ENCODE results near the gene AJM1.
A peak's percentile ranks its signal among the peaks of the same experiment; 100 is the strongest.
"Not testable (repeated sequence)": the region's sequence is repeated elsewhere in the genome, so short reads cannot be mapped to it uniquely, and the experiment has no call there.

The AJM1 gene

DNA sequence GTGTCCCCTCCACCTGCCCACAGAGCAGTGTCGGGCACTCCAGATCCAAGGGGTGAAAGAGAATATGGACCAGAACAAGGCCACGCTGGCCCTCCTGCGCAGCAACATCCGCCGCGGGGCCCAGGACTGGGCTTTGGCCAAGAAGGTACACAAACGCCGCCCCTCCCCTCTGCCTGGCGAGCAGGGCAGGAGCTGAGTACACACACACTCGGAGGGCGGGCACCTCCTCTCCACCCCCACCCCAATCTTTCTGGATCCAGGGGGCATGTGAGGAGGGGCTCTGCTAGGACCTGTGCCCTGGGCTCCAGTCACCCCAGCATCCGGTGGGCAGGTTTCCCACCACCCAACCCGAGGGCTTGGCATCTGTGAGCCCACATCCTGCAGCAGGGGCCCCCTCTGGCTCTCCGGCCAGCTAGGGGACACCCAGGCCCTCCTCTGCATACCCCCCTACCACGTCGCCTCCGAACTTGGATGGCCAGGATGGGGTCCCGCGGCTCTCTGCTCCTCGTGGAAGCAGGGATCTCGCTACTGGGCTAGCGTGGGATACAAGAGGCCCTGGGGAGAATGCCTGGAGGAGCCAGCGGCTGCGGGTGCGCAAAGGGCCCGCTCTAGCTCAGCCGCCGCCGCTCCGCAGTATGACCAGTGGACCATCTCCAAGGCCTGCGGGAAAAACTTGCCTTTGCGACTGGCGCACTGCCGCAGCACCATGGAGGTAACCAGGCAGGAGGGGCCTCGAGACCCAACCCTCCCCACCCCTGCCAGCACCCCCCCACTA is 43.0 kb upstream of the AJM1 start:
- H3K4me3 ChIP-seq = peak overlapping the region; percentile 79
- no peaks in the 10 kb centered on the region for H3K36me3 ChIP-seq (ENCODE audit: insufficient read depth, low read length)
- no peak for TF ChIP-seq EZH2 (IDR thresholded peaks at IDR 0.05)
- TF ChIP-seq FOXP2 (optimal IDR thresholded peaks at IDR 0.05; ENCODE audit: control extremely low read depth, extremely low read length, insufficient read depth) = no peak
- H3K9me3 ChIP-seq (ENCODE audit: low read depth, low read length) = no peaks in the 10 kb centered on the region
- peak overlapping the region; percentile 37 for H3K9ac ChIP-seq (ENCODE audit: insufficient read length)
- H3K27ac ChIP-seq = no peak overlapping the region
- no peak for DNase-seq (ENCODE audit: low read depth, low spot score)

GRCh38 chr9:136799854-136800657 is 42.2 kb upstream of the AJM1 start:
- H3K4me3 ChIP-seq = peak overlapping the region; percentile 79
- no peak overlapping the region for H3K9ac ChIP-seq (ENCODE audit: insufficient read length)
- TF ChIP-seq FOXP2 (optimal IDR thresholded peaks at IDR 0.05; ENCODE audit: control extremely low read depth, extremely low read length, insufficient read depth) = no peak
- TF ChIP-seq EZH2 (IDR thresholded peaks at IDR 0.05) = no peak
- TF ChIP-seq POLR2AphosphoS5 (IDR thresholded peaks at IDR 0.05; ENCODE audit: borderline replicate concordance, low read depth, low read length) = peak; percentile 59; the same call in 1 of the 2 replicates
- H3K27ac ChIP-seq = no peak overlapping the region
- no peaks in the 10 kb centered on the region for H3K36me3 ChIP-seq (ENCODE audit: insufficient read depth, low read length)
- DNase-seq (ENCODE audit: low read depth, low spot score) = no peak
- no peaks in the 10 kb centered on the region for H3K9me3 ChIP-seq (ENCODE audit: low read depth, low read length)

DNA sequence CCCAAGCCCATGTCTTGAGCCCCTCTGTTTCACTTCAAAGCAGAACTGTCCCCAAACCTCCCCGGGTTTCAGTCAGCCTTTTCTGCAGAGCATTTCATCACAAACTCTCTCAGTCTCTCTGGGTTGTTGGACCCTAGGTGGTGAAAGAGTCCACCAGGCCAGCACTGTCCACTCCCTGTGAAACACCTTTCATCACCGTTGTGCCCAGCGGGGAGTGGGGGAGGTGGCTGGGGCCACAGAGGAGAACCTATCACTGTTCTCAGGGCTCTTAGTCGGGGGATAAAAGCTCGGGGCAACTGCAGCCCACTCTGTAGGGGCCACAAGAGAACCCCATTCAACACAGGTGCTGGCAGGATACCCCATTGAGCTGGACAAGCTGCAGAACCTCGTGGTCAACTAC is 40.0 kb upstream of the AJM1 start:
- no peak overlapping the region for H3K4me3 ChIP-seq
- H3K36me3 ChIP-seq (ENCODE audit: insufficient read depth, low read length) = no peaks in the 10 kb centered on the region
- no peak overlapping the region for H3K27ac ChIP-seq
- no peak overlapping the region for H3K9ac ChIP-seq (ENCODE audit: insufficient read length)
- no peak for DNase-seq (ENCODE audit: low read depth, low spot score)
- TF ChIP-seq EZH2 (IDR thresholded peaks at IDR 0.05) = no peak
- TF ChIP-seq FOXP2 (optimal IDR thresholded peaks at IDR 0.05; ENCODE audit: control extremely low read depth, extremely low read length, insufficient read depth) = no peak
- TF ChIP-seq POLR2AphosphoS5 (IDR thresholded peaks at IDR 0.05; ENCODE audit: borderline replicate concordance, low read depth, low read length) = no peak
- no peaks in the 10 kb centered on the region for H3K9me3 ChIP-seq (ENCODE audit: low read depth, low read length)

- H3K9ac ChIP-seq (ENCODE audit: insufficient read length); H3K36me3 ChIP-seq (ENCODE audit: insufficient read depth, low read length); H3K9me3 ChIP-seq (ENCODE audit: low read depth, low read length); H3K4me3 ChIP-seq; H3K27ac ChIP-seq; DNase-seq (ENCODE audit: low read depth, low spot score): not testable (repeated sequence)
Measured at GRCh38 chr9:136803009-136803550, 39.2 kb upstream of the AJM1 start.

DNA sequence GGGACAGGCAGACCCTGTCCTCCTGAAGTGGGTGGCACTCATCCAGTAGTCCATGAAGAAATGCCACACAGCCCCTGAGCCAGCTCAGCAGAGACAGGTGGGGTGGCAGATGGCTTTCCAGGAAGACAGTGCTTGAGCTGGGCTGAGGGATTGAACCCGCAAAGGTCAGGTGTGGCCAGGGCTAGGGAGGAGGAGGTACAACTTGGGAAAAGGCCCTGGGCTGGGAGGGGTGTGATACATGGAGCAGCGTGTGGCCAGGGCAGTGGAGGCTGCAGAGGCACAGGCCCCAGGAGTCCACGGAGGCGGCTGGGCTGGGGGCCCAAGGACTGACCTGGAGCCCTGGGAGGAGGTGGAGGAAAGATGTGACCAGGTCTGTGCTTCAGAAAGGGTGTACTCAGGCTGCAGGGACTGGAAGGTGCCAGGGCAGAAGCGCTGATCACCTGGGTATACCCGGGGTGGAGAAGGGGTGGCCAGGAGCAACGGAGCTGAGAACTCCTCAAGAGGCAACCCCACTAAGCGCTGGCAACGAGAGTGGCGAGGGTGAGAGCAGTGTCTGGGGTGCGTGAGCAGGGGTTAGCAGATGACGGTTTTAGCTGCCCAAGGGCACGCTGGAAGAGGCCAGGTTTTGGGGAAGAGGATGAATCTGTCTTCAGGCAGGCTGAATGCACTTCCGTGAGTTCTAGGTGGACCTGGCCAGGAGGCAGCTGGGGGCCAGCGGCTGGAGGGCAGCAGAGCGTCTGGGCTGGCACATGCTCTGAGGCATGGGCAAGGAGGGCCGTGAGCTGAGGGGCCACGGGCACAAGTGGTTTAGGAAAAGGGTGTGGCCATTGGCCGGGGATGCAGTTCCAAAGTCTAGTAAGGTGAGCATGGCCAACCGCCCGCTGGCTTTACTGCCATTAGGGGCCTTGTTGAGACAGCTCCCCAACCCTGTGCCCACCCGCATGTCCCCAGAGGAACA is 38.4 kb upstream of the AJM1 start:
- Histone ChIP-seq H3K27ac (no peak overlapping the region), H3K4me3 (no peak overlapping the region), H3K9ac (ENCODE audit: insufficient read length) (no peak overlapping the region), H3K36me3 (ENCODE audit: insufficient read depth, low read length) (no peaks in the 10 kb centered on the region), H3K9me3 (ENCODE audit: low read depth, low read length) (no peaks in the 10 kb centered on the region)
- TF ChIP-seq POLR2AphosphoS5 (IDR thresholded peaks at IDR 0.05; ENCODE audit: borderline replicate concordance, low read depth, low read length) (no peak), EZH2 (IDR thresholded peaks at IDR 0.05) (no peak), FOXP2 (optimal IDR thresholded peaks at IDR 0.05; ENCODE audit: control extremely low read depth, extremely low read length, insufficient read depth) (no peak)
- no peak for DNase-seq (ENCODE audit: low read depth, low spot score)

DNA sequence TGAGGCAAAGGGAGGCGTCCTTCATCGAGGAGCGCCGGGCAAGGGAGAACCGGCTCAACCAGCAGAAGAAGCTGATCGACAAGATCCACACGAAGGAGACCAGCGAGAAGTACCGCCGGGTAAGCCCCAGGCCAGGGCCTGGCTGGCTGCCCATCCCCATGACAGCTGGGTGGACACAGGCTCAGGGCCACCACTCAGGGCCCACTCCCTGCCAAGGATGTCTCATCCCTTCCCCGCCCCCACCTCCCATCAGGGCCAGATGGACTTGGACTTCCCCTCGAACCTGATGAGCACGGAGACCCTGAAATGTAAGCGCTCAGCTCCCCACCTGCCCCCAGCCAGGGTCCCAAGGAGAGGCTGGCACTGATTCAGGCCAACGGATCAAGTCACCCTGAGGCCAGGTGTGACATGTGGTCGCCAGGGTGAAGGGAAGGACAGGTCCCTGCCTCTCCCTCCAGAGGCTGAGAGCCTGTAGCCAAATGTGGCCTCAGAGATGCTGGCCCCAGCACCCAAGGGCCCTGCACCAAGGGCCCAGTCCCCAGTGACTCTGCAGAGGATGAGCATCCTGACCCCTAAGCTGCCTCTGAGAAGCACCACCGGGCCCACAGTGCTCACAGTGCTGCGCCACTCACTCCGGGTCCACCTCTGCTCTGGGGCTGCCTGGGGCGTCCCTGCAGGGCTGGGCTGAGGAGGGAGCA is 37.6 kb upstream of the AJM1 start:
- H3K27ac ChIP-seq = no peak overlapping the region
- DNase-seq (ENCODE audit: low read depth, low spot score) = no peak
- TF ChIP-seq POLR2AphosphoS5 (IDR thresholded peaks at IDR 0.05; ENCODE audit: borderline replicate concordance, low read depth, low read length) (no peak), EZH2 (IDR thresholded peaks at IDR 0.05) (no peak), FOXP2 (optimal IDR thresholded peaks at IDR 0.05; ENCODE audit: control extremely low read depth, extremely low read length, insufficient read depth) (no peak)
- no peaks in the 10 kb centered on the region for H3K9me3 ChIP-seq (ENCODE audit: low read depth, low read length)
- no peak overlapping the region for H3K4me3 ChIP-seq
- H3K9ac ChIP-seq (ENCODE audit: insufficient read length) = no peak overlapping the region
- H3K36me3 ChIP-seq (ENCODE audit: insufficient read depth, low read length) = peaks cover 4% of the 10 kb centered on the region

- Histone ChIP-seq H3K36me3 (ENCODE audit: insufficient read depth, low read length) (peaks cover 10% of the 10 kb centered on the region), H3K27ac (no peak overlapping the region), H3K4me3 (no peak overlapping the region), H3K9ac (ENCODE audit: insufficient read length) (no peak overlapping the region), H3K9me3 (ENCODE audit: low read depth, low read length) (no peaks in the 10 kb centered on the region)
- DNase-seq (ENCODE audit: low read depth, low spot score) = no peak
- TF ChIP-seq EZH2 (IDR thresholded peaks at IDR 0.05) = no peak
- TF ChIP-seq FOXP2 (optimal IDR thresholded peaks at IDR 0.05; ENCODE audit: control extremely low read depth, extremely low read length, insufficient read depth) = no peak
- TF ChIP-seq POLR2AphosphoS5 (IDR thresholded peaks at IDR 0.05; ENCODE audit: borderline replicate concordance, low read depth, low read length) = no peak
Measured at GRCh38 chr9:136805207-136805740, 37.0 kb upstream of the AJM1 start.

Measured in SK-N-MC (cell line).